ENCODE measurements around the gene CCDC191. TPM values are rescaled to one million over a fixed set of nuclear protein-coding genes. Genes with fewer than 3 reads are reported as not detected.

The CCDC191 gene
- total and polyA plus RNA-seq, 9 of the 15 experiments (the other 6 are each of a cell fraction or from before 2014, with no cell fraction given), result 0.10 to 0.55 (median 0.22) TPM

- Histone ChIP-seq H3K4me2 (ENCODE audit: insufficient read depth, low read length) (no peak overlapping the region), H3K9me3 (replicated peaks; ENCODE audit: control insufficient read depth, insufficient read depth, low read depth, low read length) (no peaks in the 10 kb centered on the region), H3K4me1 (replicated peaks in 1 of 2; ENCODE audit: control insufficient read depth in 2 of 2, insufficient read depth in 2 of 2, low read length in 2 of 2) (no peaks in the 10 kb centered on the region; a peak in 1 of 5 replicates), H2AFZ (ENCODE audit: low read depth, low read length) (no peak overlapping the region), H3K9me1 (ENCODE audit: control insufficient read depth, insufficient read depth, low read length) (no peaks in the 10 kb centered on the region), H3K36me3 (ENCODE audit: control insufficient read depth, insufficient read depth, low read length) (peaks cover 17% of the 10 kb centered on the region; the same call in 1 of the 3 replicates), H3K79me2 (ENCODE audit: control insufficient read depth, insufficient read depth, low read length) (peaks cover 43% of the 10 kb centered on the region), H4K20me1 (replicated peaks; ENCODE audit: control insufficient read depth, insufficient read depth, low read length) (no peaks in the 10 kb centered on the region), H3K9ac (ENCODE audit: insufficient read depth in 1 of 2, low read depth in 2 of 2, low read length in 2 of 2) (no peak overlapping the region), H3K4me3 (no peak overlapping the region), H3K27ac (ENCODE audit: extremely low read depth, low read depth, low read length) (no peak overlapping the region), H3K27me3 (ENCODE audit: control insufficient read depth in 2 of 2, insufficient read depth in 2 of 2, low read length in 2 of 2) (no peaks in the 10 kb centered on the region)
- in situ Hi-C loops (cut with MboI), result no loop called here
- no peak for ATAC-seq
- ChIA-PET CTCF (ENCODE audit: low intra/inter-chr PET ratio) (no interaction called here), POLR2A (no interaction called here)
- BruUV-seq (replicated peaks), result no TSS peak
- FAIRE-seq, result no peak
- 90% methylated on average over 8 of the region's 8 CpGs for WGBS (ENCODE audit: insufficient coverage, low coverage, missing lambda C conversion rate)
- DNase-seq (ENCODE audit: extremely low read depth in 1 of 4, low spot score in 3 of 4), result no peak
- no peak for TF ChIP-seq ZBTB11 (CRISPR knock-in tag; IDR thresholded peaks at IDR 0.05)
- TF ChIP-seq KLF1 (tag; IDR thresholded peaks at IDR 0.05), result no peak
- no peak for TF ChIP-seq GTF2F1 (IDR thresholded peaks at IDR 0.05; ENCODE audit: low read depth, low read length)
- TF ChIP-seq ZHX1 (conservative IDR thresholded peaks at IDR 0.05; ENCODE audit: low read length), result no peak
- TF ChIP-seq GABPB2 (CRISPR knock-in tag; conservative IDR thresholded peaks at IDR 0.05), result no peak
- intact Hi-C loops (cut with micrococcal nuclease), result no loop called here
These were observed 4.8 kb upstream of the CCDC191 start for GRCh38 chr3:114060906-114061655.

Measured in K562 (cell line).